Effector memory CD4-positive, alpha-beta T cell (primary cell): ENCODE results near the gene GIMAP1.

Experiments used
- DNase-seq, 3 donors: peaks; one replicate each; pipeline ENCODE4 v3.0.0-alpha.2; 2020
- H3K27ac ChIP-seq: 2 replicates; pipeline ENCODE4 v1.7.0; 2013; ENCODE audit warnings: mild to moderate bottlenecking, low read length, moderate library complexity; ENCODE audit not compliant: insufficient read depth, poor library complexity, severe bottlenecking
- H3K27me3 ChIP-seq: replicated peaks from 2 replicates; pipeline ENCODE4 v1.7.0; 2013; ENCODE audit warnings: mild to moderate bottlenecking, low read length; ENCODE audit not compliant: insufficient read depth, control insufficient read depth, poor library complexity, severe bottlenecking
- H3K36me3 ChIP-seq: 2 replicates; pipeline ENCODE4 v1.7.0; 2013; ENCODE audit warnings: mild to moderate bottlenecking, low read length, moderate library complexity; ENCODE audit not compliant: control insufficient read depth, insufficient read depth
- H3K4me1 ChIP-seq: 2 replicates; pipeline ENCODE4 v1.7.0; 2013; ENCODE audit warnings: low read length, mild to moderate bottlenecking; ENCODE audit not compliant: control insufficient read depth, insufficient read depth, poor library complexity, severe bottlenecking
- H3K4me3 ChIP-seq: 2 replicates; pipeline ENCODE4 v1.7.0; 2013; ENCODE audit warnings: low read length, low read depth, mild to moderate bottlenecking; ENCODE audit not compliant: insufficient read depth, poor library complexity, severe bottlenecking
- H3K9me3 ChIP-seq: 2 replicates; pipeline ENCODE4 v1.7.0; 2013; ENCODE audit warnings: mild to moderate bottlenecking, low read length, moderate library complexity; ENCODE audit not compliant: control insufficient read depth

Gene GIMAP1

GRCh38 chr7:150735596-150736358, 19.4 kb downstream of the GIMAP1 start:
- Histone ChIP-seq H3K4me3 (peak overlapping the region; percentile 86), H3K36me3 (peaks cover 13% of the 10 kb centered on the region), H3K27me3 (no peaks in the 10 kb centered on the region), H3K9me3 (no peaks in the 10 kb centered on the region), H3K27ac (peak overlapping the region; percentile 85), H3K4me1 (peaks cover 50% of the 10 kb centered on the region)
- no peak for DNase-seq

DNA sequence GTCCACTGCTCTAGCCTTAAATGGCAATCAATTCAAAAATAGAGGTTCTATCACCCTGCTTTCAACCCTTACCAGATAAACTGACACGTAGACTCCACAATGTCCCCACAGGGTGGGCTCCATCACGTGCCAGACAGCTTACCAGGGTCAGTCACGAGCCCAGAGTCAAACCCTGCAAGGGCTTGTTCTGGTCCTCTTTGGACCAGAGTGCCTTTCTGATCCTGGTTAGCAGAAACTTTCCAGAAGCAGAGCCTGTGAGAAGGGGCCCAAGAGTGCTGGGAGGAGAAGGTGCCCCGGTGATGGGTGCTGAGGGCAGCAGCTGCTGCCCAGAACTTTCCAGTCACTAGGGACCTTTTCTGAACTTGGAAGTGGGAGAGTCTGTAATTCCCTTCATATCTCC, 20.5 kb downstream of the GIMAP1 start:
- Histone ChIP-seq H3K4me3 (peak overlapping the region; percentile 86), H3K9me3 (no peaks in the 10 kb centered on the region), H3K36me3 (peaks cover 24% of the 10 kb centered on the region), H3K27ac (peak overlapping the region; percentile 85), H3K4me1 (peaks cover 55% of the 10 kb centered on the region), H3K27me3 (no peaks in the 10 kb centered on the region)
- DNase-seq = no peak

GRCh38 chr7:150737265-150738055, 21.0 kb downstream of the GIMAP1 start, which contains the start of gene GIMAP5:
GIMAP5 (plus strand) TSS chr7:150737418; CDS start chr7:150740885, 3,467 bp downstream.
- Histone ChIP-seq H3K4me3 (peak within 1 kb of the TSS; percentile 86), H3K36me3 (peaks cover 30% of the 10 kb centered on the region), H3K27ac (peak within 1 kb of the TSS; percentile 85), H3K4me1 (peaks cover 56% of the 10 kb centered on the region), H3K9me3 (no peaks in the 10 kb centered on the region), H3K27me3 (no peaks in the 10 kb centered on the region)
- peak in 1 of 3 donors; percentile 40 for DNase-seq

- Histone ChIP-seq H3K4me1 (peaks cover 56% of the 10 kb centered on the region), H3K4me3 (peak overlapping the region; percentile 86), H3K36me3 (peaks cover 36% of the 10 kb centered on the region), H3K27me3 (no peaks in the 10 kb centered on the region), H3K9me3 (no peaks in the 10 kb centered on the region), H3K27ac (peak overlapping the region; percentile 85)
- DNase-seq = peak in 1 of 3 donors; percentile 30
Observed at GRCh38 chr7:150738092-150738491, 21.7 kb downstream of the GIMAP1 start.

DNA sequence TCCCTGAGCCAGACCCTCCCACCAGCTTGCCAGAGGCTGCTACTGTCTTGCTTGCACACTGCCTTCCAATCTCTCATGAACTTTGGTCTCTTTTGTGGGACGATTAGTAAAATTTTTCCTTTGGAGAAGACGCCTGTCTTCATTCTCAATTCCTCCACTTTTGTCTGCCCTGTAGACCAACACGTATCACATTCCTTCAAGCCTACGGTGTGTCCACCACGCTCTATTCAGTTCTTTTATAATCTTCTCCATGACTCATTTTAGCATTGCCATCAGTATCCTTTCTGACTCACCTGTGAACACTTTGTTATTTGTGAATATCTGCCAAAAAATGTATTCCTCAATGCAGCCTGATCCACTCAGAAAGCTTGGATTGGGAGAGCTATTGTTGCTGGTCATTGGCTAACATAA, 22.2 kb downstream of the GIMAP1 start:
- no peak for DNase-seq
- H3K36me3 ChIP-seq = peaks cover 41% of the 10 kb centered on the region
- H3K27me3 ChIP-seq = no peaks in the 10 kb centered on the region
- H3K4me1 ChIP-seq = peaks cover 54% of the 10 kb centered on the region
- no peaks in the 10 kb centered on the region for H3K9me3 ChIP-seq
- H3K27ac ChIP-seq = peak overlapping the region; percentile 85
- peak overlapping the region; percentile 86 for H3K4me3 ChIP-seq

DNA sequence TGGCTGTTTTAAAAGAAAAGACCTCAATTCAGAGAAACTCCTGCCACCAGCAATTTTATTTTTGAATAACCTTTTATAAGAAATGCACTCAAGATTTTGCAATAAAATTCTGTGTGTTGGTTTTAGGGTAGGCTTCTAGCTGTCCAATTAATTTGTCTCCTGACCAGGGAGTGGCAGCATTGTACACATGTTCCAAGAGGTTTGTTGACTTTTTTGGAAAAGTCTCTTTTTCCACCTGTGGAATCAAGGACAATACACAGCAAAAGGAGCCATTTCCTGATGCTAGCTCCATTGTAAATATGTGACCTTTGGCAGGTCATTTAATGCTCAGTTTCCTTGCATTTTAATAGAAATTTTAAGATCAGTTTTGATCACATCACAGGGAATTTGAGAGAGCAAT, 22.6 kb downstream of the GIMAP1 start:
- Histone ChIP-seq H3K4me1 (peaks cover 53% of the 10 kb centered on the region), H3K4me3 (peak overlapping the region; percentile 86)
- DNase-seq = no peak

DNA sequence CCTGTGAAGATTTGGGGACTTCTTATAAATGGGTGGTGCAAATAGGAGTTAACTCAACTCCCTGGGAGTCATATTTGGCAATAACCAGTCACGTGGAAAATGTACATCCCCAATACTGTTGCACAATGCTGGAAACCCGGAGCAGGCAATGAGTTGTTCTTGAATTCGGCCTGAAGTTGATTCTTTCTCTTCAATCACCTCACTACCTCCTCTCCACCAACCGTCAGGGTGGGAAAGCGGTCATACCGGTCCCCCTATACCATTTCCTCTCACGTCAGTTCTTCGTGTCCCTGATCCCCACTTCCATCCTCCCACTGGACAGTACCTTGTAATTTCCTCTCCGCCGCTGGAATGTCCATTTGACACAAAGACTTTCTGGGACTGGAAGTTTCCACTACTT, 23.6 kb downstream of the GIMAP1 start:
- H3K27ac ChIP-seq = peak overlapping the region; percentile 85
- DNase-seq = no peak
- no peaks in the 10 kb centered on the region for H3K27me3 ChIP-seq
- peaks cover 53% of the 10 kb centered on the region for H3K4me1 ChIP-seq
- H3K36me3 ChIP-seq = peaks cover 50% of the 10 kb centered on the region
- H3K9me3 ChIP-seq = no peaks in the 10 kb centered on the region
- H3K4me3 ChIP-seq = peak overlapping the region; percentile 86

More for the DNA sequence above, 22.6 kb downstream of the GIMAP1 start:
- peaks cover 46% of the 10 kb centered on the region for H3K36me3 ChIP-seq
- H3K9me3 ChIP-seq = no peaks in the 10 kb centered on the region
- peak overlapping the region; percentile 85 for H3K27ac ChIP-seq
- no peaks in the 10 kb centered on the region for H3K27me3 ChIP-seq

GRCh38 chr7:150742286-150742968, 26.0 kb downstream of the GIMAP1 start:
- Histone ChIP-seq H3K27me3 (no peaks in the 10 kb centered on the region), H3K4me1 (peaks cover 56% of the 10 kb centered on the region), H3K27ac (peak overlapping the region; percentile 85), H3K36me3 (peaks cover 52% of the 10 kb centered on the region), H3K9me3 (no peaks in the 10 kb centered on the region), H3K4me3 (peak overlapping the region; percentile 86)
- no peak for DNase-seq

DNA sequence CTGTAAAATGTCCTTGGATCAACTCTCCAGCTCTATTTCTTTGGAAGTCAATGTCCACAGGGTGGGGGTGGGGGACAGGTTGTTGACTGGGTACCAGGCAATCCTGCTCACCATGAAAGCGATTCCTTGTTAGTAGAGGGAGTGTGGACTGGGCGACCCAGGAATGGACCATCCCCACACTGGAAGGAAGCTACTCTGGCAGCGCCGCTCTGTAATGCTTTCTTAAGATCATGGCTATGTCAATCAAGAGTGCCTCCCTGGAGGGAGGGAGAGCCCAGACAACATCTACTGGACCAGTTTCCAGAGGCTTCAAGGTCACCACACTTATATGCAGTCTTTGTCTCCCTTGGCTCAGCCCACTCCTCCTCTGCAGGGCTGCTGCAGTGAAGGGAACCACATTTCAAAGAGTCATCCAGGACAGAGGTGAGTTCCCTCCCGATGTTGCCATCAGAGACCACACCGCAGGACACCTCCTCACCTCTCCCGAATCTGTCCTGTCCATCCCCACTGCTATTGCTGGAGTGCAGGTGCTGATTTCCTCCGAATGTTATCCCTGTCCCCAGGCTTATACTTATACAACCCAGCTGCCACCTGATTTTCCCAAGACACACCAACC, 27.7 kb downstream of the GIMAP1 start:
- H3K4me1 ChIP-seq = peaks cover 73% of the 10 kb centered on the region
- no peak for DNase-seq
- H3K27ac ChIP-seq = peak overlapping the region; percentile 85
- peaks cover 51% of the 10 kb centered on the region for H3K36me3 ChIP-seq
- H3K4me3 ChIP-seq = peak overlapping the region; percentile 86
- no peaks in the 10 kb centered on the region for H3K9me3 ChIP-seq
- no peaks in the 10 kb centered on the region for H3K27me3 ChIP-seq
